ENCODE measurements around the gene AMY1A. TPM values are rescaled to one million over a fixed set of nuclear protein-coding genes. Genes with fewer than 3 reads are reported as not detected.
"Not testable (repeated sequence)": the region's sequence is repeated elsewhere in the genome, so short reads cannot be mapped to it uniquely, and the experiment has no call there.

Gene AMY1A
- total RNA-seq (not detected), polyA plus RNA-seq (not detected), total RNA-seq (not detected)

DNA sequence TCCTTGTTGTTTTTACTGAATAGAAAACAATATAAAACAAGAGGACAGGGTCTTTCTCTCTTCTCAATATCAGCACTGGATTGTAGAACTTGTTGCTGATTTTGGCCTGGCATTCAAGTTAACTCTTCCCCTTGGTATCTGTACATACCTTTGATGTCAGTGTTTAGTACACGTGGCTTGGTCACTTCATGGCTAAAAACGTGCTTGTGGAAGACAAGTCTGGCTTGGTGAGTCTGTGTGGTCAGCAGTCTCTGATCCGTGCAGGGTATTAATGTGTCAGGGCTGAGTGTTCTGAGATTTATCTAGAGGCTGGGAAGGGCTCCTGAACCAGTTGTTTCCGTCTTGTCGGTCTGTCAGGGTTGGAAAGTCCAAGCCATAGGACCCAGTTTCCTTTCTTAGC is at the start of gene AMY1A:
Gene AMY1A, plus strand, starts transcription at position 301 of the 400 bp plus-strand sequence. CDS start 571 bp downstream, outside the sequence.
- H3K36me3 Mint-ChIP-seq; ATAC-seq; H3K4me3 ChIP-seq (ENCODE audit: low read length); H3K27me3 Mint-ChIP-seq; CTCF ChIA-PET; H3K4me1 Mint-ChIP-seq; H3K9me3 Mint-ChIP-seq; POLR2A ChIA-PET; DNase-seq; H3K9me3 ChIP-seq (ENCODE audit: control insufficient read depth in 2 of 3, low read length in 3 of 3); H3K27me3 ChIP-seq (ENCODE audit: control insufficient read depth in 2 of 2, insufficient read depth in 2 of 2, low read length in 2 of 2); H3K27ac Mint-ChIP-seq; H3K27ac ChIP-seq (ENCODE audit: low read depth, low read length); H3K4me3 Mint-ChIP-seq; H3K4me1 ChIP-seq (ENCODE audit: control insufficient read depth in 2 of 2, insufficient read depth in 2 of 2, low read length in 2 of 2); intact Hi-C loops (cut with micrococcal nuclease); H3K36me3 ChIP-seq (ENCODE audit: control insufficient read depth in 2 of 3, insufficient read depth in 3 of 3, low read length in 3 of 3): not testable (repeated sequence)

DNA sequence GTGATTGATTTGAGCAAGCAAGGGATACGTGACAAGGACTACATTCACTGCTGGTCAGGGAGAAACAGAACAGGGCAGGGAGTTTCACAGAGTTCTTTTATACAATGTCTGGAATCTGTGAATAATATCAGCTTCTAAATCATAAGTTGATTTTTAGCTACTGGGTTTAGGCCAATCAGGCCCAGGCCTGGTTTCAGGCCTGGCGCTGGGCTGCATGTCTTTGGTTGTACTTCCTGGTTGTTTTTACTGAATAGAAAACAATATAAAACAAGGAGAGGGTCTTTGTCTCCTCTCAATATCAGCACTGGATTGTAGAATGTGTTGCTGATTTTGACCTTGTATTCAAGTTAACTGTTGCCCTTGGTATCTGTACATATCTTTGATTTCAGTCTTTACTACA is 39.2 kb upstream of the AMY1A start:
- no peaks in the 10 kb centered on the region for H3K4me1 Mint-ChIP-seq
- POLR2A ChIA-PET, result no interaction called here

DNA sequence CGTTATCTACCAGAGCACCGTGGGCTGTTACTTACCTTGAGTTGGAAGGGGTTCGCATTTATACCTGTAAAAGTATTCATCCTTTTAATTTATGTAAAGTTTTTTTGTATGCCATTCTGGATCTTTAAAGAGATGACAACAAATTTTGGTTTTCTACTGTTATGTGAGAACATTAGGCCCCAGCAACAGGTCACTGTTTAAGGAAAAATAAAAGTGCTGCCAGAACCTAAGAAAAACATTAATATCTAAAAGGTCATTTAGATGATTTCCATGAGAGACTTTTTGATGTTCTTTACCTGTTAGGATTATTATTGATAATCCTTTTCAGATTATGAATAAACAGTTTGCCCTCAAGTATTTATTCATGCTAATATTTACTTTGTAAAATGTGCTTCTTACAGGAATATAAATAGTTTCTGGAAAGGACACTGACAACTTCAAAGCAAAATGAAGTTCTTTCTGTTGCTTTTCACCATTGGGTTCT is 38.5 kb upstream of the AMY1A start, which contains the start of gene AMY2A:
Gene AMY2A, plus strand, starts transcription at position 434 of the 484 bp plus-strand sequence. Its CDS starts 14 bp downstream, at position 448.
- H3K9me3 ChIP-seq (ENCODE audit: control insufficient read depth in 2 of 3, low read length in 3 of 3); H3K4me3 ChIP-seq (ENCODE audit: low read length); H3K27ac Mint-ChIP-seq; H3K36me3 ChIP-seq (ENCODE audit: control insufficient read depth in 2 of 3, insufficient read depth in 3 of 3, low read length in 3 of 3); H3K9me3 Mint-ChIP-seq; H3K4me1 ChIP-seq (ENCODE audit: control insufficient read depth in 2 of 2, insufficient read depth in 2 of 2, low read length in 2 of 2); H3K36me3 Mint-ChIP-seq; DNase-seq; ATAC-seq; H3K27me3 Mint-ChIP-seq; H3K27me3 ChIP-seq (ENCODE audit: control insufficient read depth in 2 of 2, insufficient read depth in 2 of 2, low read length in 2 of 2); CTCF ChIA-PET; H3K4me3 Mint-ChIP-seq; H3K27ac ChIP-seq (ENCODE audit: low read depth, low read length); intact Hi-C loops (cut with micrococcal nuclease); POLR2A ChIA-PET; H3K4me1 Mint-ChIP-seq: not testable (repeated sequence)

More for the DNA sequence above, 39.2 kb upstream of the AMY1A start:
- no peak overlapping the region for H3K27ac Mint-ChIP-seq
- H3K9me3 Mint-ChIP-seq, result peaks cover 0 to 8% (median 0%) of the 10 kb centered on the region in 11 donors
- Histone ChIP-seq H3K27ac (ENCODE audit: low read depth, low read length) (no peak overlapping the region), H3K36me3 (ENCODE audit: control insufficient read depth in 2 of 3, insufficient read depth in 3 of 3, low read length in 3 of 3) (no peaks in the 10 kb centered on the region), H3K9me3 (ENCODE audit: control insufficient read depth in 2 of 3, low read length in 3 of 3) (no peaks in the 10 kb centered on the region), H3K4me3 (ENCODE audit: low read length) (no peak overlapping the region), H3K4me1 (ENCODE audit: control insufficient read depth in 2 of 2, insufficient read depth in 2 of 2, low read length in 2 of 2) (no peaks in the 10 kb centered on the region), H3K27me3 (ENCODE audit: control insufficient read depth in 2 of 2, insufficient read depth in 2 of 2, low read length in 2 of 2) (no peaks in the 10 kb centered on the region)
- intact Hi-C loops (cut with micrococcal nuclease), result no loop called here
- ATAC-seq, result no peak
- DNase-seq, result no peak
- CTCF ChIA-PET, result no interaction called here
- H3K27me3 Mint-ChIP-seq, result no peaks in the 10 kb centered on the region
- H3K36me3 Mint-ChIP-seq, result no peaks in the 10 kb centered on the region
- no peak overlapping the region for H3K4me3 Mint-ChIP-seq

DNA sequence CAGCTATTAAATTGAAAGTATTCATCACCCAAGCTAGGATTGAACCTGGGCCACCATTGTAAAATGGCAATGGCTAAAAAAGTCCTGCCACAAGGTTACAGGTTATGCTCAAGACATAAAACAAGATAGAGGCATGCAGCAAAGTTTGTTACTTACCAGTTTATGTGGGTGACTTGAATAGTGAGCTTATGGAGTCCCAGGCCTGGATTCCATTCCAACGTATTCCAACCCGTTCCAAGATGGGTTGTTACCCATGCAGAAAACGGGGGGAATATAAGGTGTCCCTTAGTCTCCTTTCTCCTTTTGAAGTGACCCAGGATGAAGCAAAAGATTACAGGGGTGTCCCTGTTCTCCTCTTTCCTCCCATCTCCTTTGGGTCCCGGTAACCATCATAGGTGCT is 28.1 kb upstream of the AMY1A start:
- H3K4me3 ChIP-seq (ENCODE audit: low read length); H3K27me3 Mint-ChIP-seq; H3K4me1 Mint-ChIP-seq; ATAC-seq; H3K36me3 ChIP-seq (ENCODE audit: control insufficient read depth in 2 of 3, insufficient read depth in 3 of 3, low read length in 3 of 3); H3K36me3 Mint-ChIP-seq; H3K27ac ChIP-seq (ENCODE audit: low read depth, low read length); intact Hi-C loops (cut with micrococcal nuclease); H3K27me3 ChIP-seq (ENCODE audit: control insufficient read depth in 2 of 2, insufficient read depth in 2 of 2, low read length in 2 of 2); POLR2A ChIA-PET; CTCF ChIA-PET; H3K9me3 ChIP-seq (ENCODE audit: control insufficient read depth in 2 of 3, low read length in 3 of 3); H3K4me1 ChIP-seq (ENCODE audit: control insufficient read depth in 2 of 2, insufficient read depth in 2 of 2, low read length in 2 of 2); DNase-seq; H3K4me3 Mint-ChIP-seq; H3K9me3 Mint-ChIP-seq; H3K27ac Mint-ChIP-seq: not testable (repeated sequence)

DNA sequence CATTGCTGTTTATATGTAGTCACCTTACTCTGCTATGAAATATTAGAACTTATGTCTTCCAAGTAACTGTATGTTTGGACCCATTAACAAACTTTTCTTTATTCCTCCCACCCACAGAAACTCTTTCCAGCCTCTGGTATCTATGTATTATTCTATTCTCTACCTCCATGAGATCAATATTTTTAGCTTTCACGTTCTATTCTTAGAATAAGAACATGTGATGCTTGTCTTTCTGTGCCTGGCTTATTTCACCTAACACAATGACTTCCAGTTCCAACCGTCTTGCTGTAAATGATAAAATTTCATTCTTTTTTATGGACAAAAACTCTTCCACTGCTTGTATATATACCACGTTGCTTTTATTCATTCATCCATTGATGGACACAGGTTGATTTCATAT is 14.4 kb upstream of the AMY1A start:
- H3K9me3 Mint-ChIP-seq; H3K4me1 ChIP-seq (ENCODE audit: control insufficient read depth in 2 of 2, insufficient read depth in 2 of 2, low read length in 2 of 2); H3K36me3 ChIP-seq (ENCODE audit: control insufficient read depth in 2 of 3, insufficient read depth in 3 of 3, low read length in 3 of 3); POLR2A ChIA-PET; intact Hi-C loops (cut with micrococcal nuclease); H3K36me3 Mint-ChIP-seq; H3K9me3 ChIP-seq (ENCODE audit: control insufficient read depth in 2 of 3, low read length in 3 of 3); CTCF ChIA-PET; H3K27ac ChIP-seq (ENCODE audit: low read depth, low read length); H3K27me3 ChIP-seq (ENCODE audit: control insufficient read depth in 2 of 2, insufficient read depth in 2 of 2, low read length in 2 of 2); H3K27me3 Mint-ChIP-seq; H3K4me1 Mint-ChIP-seq; H3K4me3 Mint-ChIP-seq; H3K4me3 ChIP-seq (ENCODE audit: low read length); H3K27ac Mint-ChIP-seq; DNase-seq; ATAC-seq: not testable (repeated sequence)

DNA sequence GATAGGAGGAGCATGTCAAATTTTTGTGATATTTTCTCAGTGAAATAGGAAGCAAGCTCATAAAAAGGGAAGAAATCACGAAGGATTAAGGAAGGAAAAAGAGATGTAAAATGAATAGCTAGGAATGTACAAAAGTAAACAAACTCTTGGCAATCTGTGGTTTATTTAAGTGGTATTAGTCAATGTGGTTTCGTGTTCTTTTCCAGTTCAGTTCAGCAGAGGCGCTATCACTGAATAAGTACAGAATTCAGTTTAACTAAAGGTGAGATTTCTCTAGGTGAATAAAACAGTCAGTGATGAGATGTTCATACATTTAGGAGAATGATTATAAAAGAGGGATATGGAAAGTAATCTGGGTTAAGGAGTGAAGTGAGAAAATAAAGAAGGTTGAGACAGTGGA is 11.7 kb upstream of the AMY1A start:
- H3K4me1 Mint-ChIP-seq; intact Hi-C loops (cut with micrococcal nuclease); POLR2A ChIA-PET; H3K36me3 Mint-ChIP-seq; H3K36me3 ChIP-seq (ENCODE audit: control insufficient read depth in 2 of 3, insufficient read depth in 3 of 3, low read length in 3 of 3); H3K27me3 ChIP-seq (ENCODE audit: control insufficient read depth in 2 of 2, insufficient read depth in 2 of 2, low read length in 2 of 2); H3K4me3 Mint-ChIP-seq; H3K27ac Mint-ChIP-seq; ATAC-seq; H3K27ac ChIP-seq (ENCODE audit: low read depth, low read length); H3K9me3 Mint-ChIP-seq; H3K4me1 ChIP-seq (ENCODE audit: control insufficient read depth in 2 of 2, insufficient read depth in 2 of 2, low read length in 2 of 2); H3K4me3 ChIP-seq (ENCODE audit: low read length); H3K27me3 Mint-ChIP-seq; DNase-seq; H3K9me3 ChIP-seq (ENCODE audit: control insufficient read depth in 2 of 3, low read length in 3 of 3); CTCF ChIA-PET: not testable (repeated sequence)

DNA sequence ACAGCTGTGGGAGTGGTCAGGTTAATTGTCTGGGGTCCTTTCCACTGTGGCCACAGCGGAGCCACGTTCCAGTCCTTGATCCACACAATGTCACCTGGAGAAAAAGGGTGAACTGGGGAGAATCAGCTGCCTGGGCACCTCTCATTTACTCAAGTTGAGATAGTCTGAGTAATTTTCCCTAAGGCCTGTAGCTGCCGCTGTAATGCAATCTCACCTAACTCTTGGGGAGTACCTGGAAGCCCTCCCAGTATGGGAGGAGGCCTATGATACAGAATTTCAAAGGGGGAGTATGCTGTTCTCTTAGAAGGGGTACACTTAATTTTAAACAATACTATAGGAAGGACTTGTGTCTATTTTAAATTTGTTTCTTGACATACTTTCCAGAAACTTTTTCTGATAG is 5.3 kb upstream of the AMY1A start:
- ATAC-seq; H3K4me1 ChIP-seq (ENCODE audit: control insufficient read depth in 2 of 2, insufficient read depth in 2 of 2, low read length in 2 of 2); H3K27me3 ChIP-seq (ENCODE audit: control insufficient read depth in 2 of 2, insufficient read depth in 2 of 2, low read length in 2 of 2); H3K36me3 ChIP-seq (ENCODE audit: control insufficient read depth in 2 of 3, insufficient read depth in 3 of 3, low read length in 3 of 3); POLR2A ChIA-PET; H3K4me3 ChIP-seq (ENCODE audit: low read length); H3K27ac ChIP-seq (ENCODE audit: low read depth, low read length); H3K36me3 Mint-ChIP-seq; H3K9me3 ChIP-seq (ENCODE audit: control insufficient read depth in 2 of 3, low read length in 3 of 3); H3K27me3 Mint-ChIP-seq; intact Hi-C loops (cut with micrococcal nuclease); CTCF ChIA-PET; H3K27ac Mint-ChIP-seq; DNase-seq; H3K9me3 Mint-ChIP-seq; H3K4me1 Mint-ChIP-seq; H3K4me3 Mint-ChIP-seq: not testable (repeated sequence)
